ENCODE data around the gene SRMS. TPM values are rescaled to one million over a fixed set of nuclear protein-coding genes. Genes with fewer than 3 reads are reported as not detected.

SRMS gene
- polyA plus RNA-seq, 1 donor (not counting 4 experiments of a cell fraction or from before 2014, with no cell fraction given) = 0.10 TPM

- peaks cover 27 to 30% of the 10 kb centered on the region in 2 experiments for H3K36me3 ChIP-seq (ENCODE audit: control insufficient read depth in 2 of 2, extremely low read depth in 1 of 2, insufficient read depth in 2 of 2, low read length in 2 of 2)
These were observed 11.4 kb upstream of the SRMS start for GRCh38 chr20:63558804-63559484.

GRCh38 chr20:63557481-63557891 is 9.9 kb upstream of the SRMS start:
- Histone ChIP-seq H3K9me1 (ENCODE audit: control insufficient read depth, extremely low read depth, insufficient read depth, low read length) (no peaks in the 10 kb centered on the region), H3K79me2 (ENCODE audit: control insufficient read depth, insufficient read depth, low read length) (no peaks in the 10 kb centered on the region), H3K4me1 (ENCODE audit: control insufficient read depth, extremely low read depth, insufficient read depth, low read length) (peaks cover 11% of the 10 kb centered on the region), H3K36me3 (ENCODE audit: control insufficient read depth in 2 of 2, extremely low read depth in 1 of 2, insufficient read depth in 2 of 2, low read length in 2 of 2) (peaks cover 21 to 23% of the 10 kb centered on the region in 2 experiments), H3K4me3 (ENCODE audit: control insufficient read depth in 2 of 3, extremely low read depth in 1 of 3, insufficient read depth in 2 of 3, low read depth in 1 of 3, low read length in 3 of 3) (no peak overlapping the region), H4K20me1 (ENCODE audit: control insufficient read depth, extremely low read depth, insufficient read depth, low read length) (no peaks in the 10 kb centered on the region), H3K27me3 (ENCODE audit: control insufficient read depth, extremely low read depth, insufficient read depth, low read length) (no peaks in the 10 kb centered on the region), H3K9me3 (ENCODE audit: control insufficient read depth, low read depth, low read length) (no peaks in the 10 kb centered on the region), H2AFZ (ENCODE audit: control insufficient read depth, low read length) (no peak overlapping the region), H3K27ac (ENCODE audit: control insufficient read depth, insufficient read depth, low read length) (no peak overlapping the region), H3K9ac (ENCODE audit: control insufficient read depth, extremely low read depth, insufficient read depth, low read length) (no peak overlapping the region), H3K4me2 (ENCODE audit: control insufficient read depth, extremely low read depth, insufficient read depth, low read depth, low read length) (no peak overlapping the region)
- DNase-seq (ENCODE audit: low read depth, low spot score) (no peak), FAIRE-seq (no peak)
- dilution Hi-C loops (cut with MboI; ENCODE audit: extremely low pct_ligation_motif_present, low sequenced_read_pairs) = no loop called here
- TF ChIP-seq EZH2 (IDR thresholded peaks at IDR 0.05; ENCODE audit: low read length) (no peak), CTCF (optimal IDR thresholded peaks at IDR 0.05 in 1 of 3, IDR thresholded peaks at IDR 0.05 in 1 of 3, conservative IDR thresholded peaks at IDR 0.05 in 1 of 3; ENCODE audit: extremely low read depth in 1 of 3, insufficient read depth in 2 of 3, low read length in 3 of 3) (no peak)

More at GRCh38 chr20:63558804-63559484, 11.4 kb upstream of the SRMS start:
- DNase-seq (ENCODE audit: low read depth, low spot score) (no peak), FAIRE-seq (no peak)
- H3K4me2 ChIP-seq (ENCODE audit: control insufficient read depth, extremely low read depth, insufficient read depth, low read depth, low read length) = no peak overlapping the region
- H4K20me1 ChIP-seq (ENCODE audit: control insufficient read depth, extremely low read depth, insufficient read depth, low read length) = no peaks in the 10 kb centered on the region
- no peaks in the 10 kb centered on the region for H3K27me3 ChIP-seq (ENCODE audit: control insufficient read depth, extremely low read depth, insufficient read depth, low read length)
- H2AFZ ChIP-seq (ENCODE audit: control insufficient read depth, low read length) = no peak overlapping the region
- no peak overlapping the region for H3K9ac ChIP-seq (ENCODE audit: control insufficient read depth, extremely low read depth, insufficient read depth, low read length)
- H3K79me2 ChIP-seq (ENCODE audit: control insufficient read depth, insufficient read depth, low read length) = peaks cover 4% of the 10 kb centered on the region
- no peaks in the 10 kb centered on the region for H3K9me1 ChIP-seq (ENCODE audit: control insufficient read depth, extremely low read depth, insufficient read depth, low read length)
- no peak overlapping the region for H3K27ac ChIP-seq (ENCODE audit: control insufficient read depth, insufficient read depth, low read length)
- H3K4me3 ChIP-seq (ENCODE audit: control insufficient read depth in 2 of 3, extremely low read depth in 1 of 3, insufficient read depth in 2 of 3, low read depth in 1 of 3, low read length in 3 of 3) = no peak overlapping the region
- dilution Hi-C loops (cut with MboI; ENCODE audit: extremely low pct_ligation_motif_present, low sequenced_read_pairs) = no loop called here
- peaks cover 4% of the 10 kb centered on the region for H3K4me1 ChIP-seq (ENCODE audit: control insufficient read depth, extremely low read depth, insufficient read depth, low read length)
- TF ChIP-seq CTCF (optimal IDR thresholded peaks at IDR 0.05 in 1 of 3, IDR thresholded peaks at IDR 0.05 in 1 of 3, conservative IDR thresholded peaks at IDR 0.05 in 1 of 3; ENCODE audit: extremely low read depth in 1 of 3, insufficient read depth in 2 of 3, low read length in 3 of 3) (no peak), EZH2 (IDR thresholded peaks at IDR 0.05; ENCODE audit: low read length) (no peak)
- H3K9me3 ChIP-seq (ENCODE audit: control insufficient read depth, low read depth, low read length) = no peaks in the 10 kb centered on the region
